HCT116 (cell line): ENCODE measurements around the gene SPACA9. TPM values are rescaled to one million over a fixed set of nuclear protein-coding genes. Genes with fewer than 3 reads are reported as not detected.

Source experiments
- ATAC-seq: fragments of 200-7000 bp; cut with Tn5 transposase; 2 replicates; pipeline ENCODE4 v1.9.1; 2020; ENCODE audit warnings: mild to moderate bottlenecking, moderate library complexity
- BruUV-seq: library from RNA; stranded (reverse); fragments of 400-500 nt; replicated peaks from 2 replicates; lab custom pipeline; 2021; lab: Mats Ljungman, UMichigan
- CTCF ChIA-PET: fragments of 300-600 bp; sonication (Branson Sonifier 250); formaldehyde crosslinking; loops from one replicate; lab custom pipeline; 2021; ENCODE audit warnings: antibody characterized with exemption; lab: Charles Lee
- POLR2A ChIA-PET: fragments of 300-600, 350-600 bp; sonication (Branson Sonifier 250); formaldehyde crosslinking; loops from one replicate; lab custom pipeline; 2021; ENCODE audit warnings: antibody characterized with exemption; lab: Charles Lee
- RAD21 ChIA-PET, 2 experiments: fragments of 300-600 bp; sonication (Branson Sonifier 250); formaldehyde crosslinking; loops; one replicate each; lab custom pipeline; 2023; ENCODE audit warnings: low total read pairs in 2 of 2; ENCODE audit not compliant: uncharacterized antibody in 2 of 2, unreplicated experiment in 2 of 2, low non-redundant PET in 1 of 2; lab: Charles Lee
- DNase-seq: peaks from one replicate; pipeline ENCODE4 v3.0.0-alpha.2; 2010; ENCODE audit warnings: low read depth, low spot score
- H2AFZ ChIP-seq: fragments of 200-600 bp; shearing (Covaris generic), sonication (generic); 2 replicates; pipeline ENCODE4 v1.6.1; 2017; ENCODE audit warnings: low read depth, mixed run types, mixed read lengths, antibody characterized with exemption, low read length; ENCODE audit not compliant: poor library complexity, severe bottlenecking
- H3K27ac ChIP-seq: 2 replicates; pipeline ENCODE4 v1.5.1; 2012; ENCODE audit warnings: low read depth, low read length
- H3K27me3 ChIP-seq: fragments of 200-600 bp; sonication (generic); 2 replicates; pipeline ENCODE4 v1.6.1; 2016; ENCODE audit warnings: mixed run types, low read length, mixed read lengths; ENCODE audit not compliant: insufficient read depth
- H3K36me3 ChIP-seq, 2 experiments: fragments of 200-500 bp in 1 of 2; fragments of 200-600 bp in 1 of 2; sonication (Bioruptor generic) in 1 of 2; sonication (generic) in 1 of 2; 2 replicates each; pipeline versions ENCODE4 v1.5.1 to v1.6.1; 2014 to 2016; ENCODE audit warnings: low read length in 2 of 2, inconsistent platforms in 1 of 2, mixed read lengths in 1 of 2, mixed run types in 1 of 2; ENCODE audit not compliant: insufficient read depth in 2 of 2, control insufficient read depth in 1 of 2
- H3K4me1 ChIP-seq, 2 experiments: fragments of 200-600 bp in 1 of 2; sonication (generic) in 1 of 2; 2 replicates each; pipeline versions ENCODE4 v1.5.1 to v1.6.1; 2012 to 2017; ENCODE audit warnings: low read length in 2 of 2, inconsistent platforms in 1 of 2, mild to moderate bottlenecking in 1 of 2, mixed read lengths in 1 of 2, mixed run types in 1 of 2, moderate library complexity in 1 of 2; ENCODE audit not compliant: insufficient read depth in 2 of 2, control insufficient read depth in 1 of 2
- H3K4me2 ChIP-seq: fragments of 200-600 bp; sonication (generic); 2 replicates; pipeline ENCODE4 v1.6.1; 2017; ENCODE audit warnings: mixed run types, low read length, mixed read lengths
- H3K4me3 ChIP-seq, 2 experiments: fragments of 200-600 bp in 1 of 2; sonication (generic) in 1 of 2; replicated peaks in 1 of 2; 2 replicates each; pipeline ENCODE4 v1.5.1; 2011 to 2016; ENCODE audit warnings: low read length in 2 of 2, control low read depth in 1 of 2, low read depth in 1 of 2, mild to moderate bottlenecking in 1 of 2, mixed read lengths in 1 of 2, mixed run types in 1 of 2
- H3K79me2 ChIP-seq: fragments of 200-600 bp; sonication (generic); 2 replicates; pipeline ENCODE4 v1.6.1; 2017; ENCODE audit warnings: mild to moderate bottlenecking, mixed run types, low read length, moderate library complexity, mixed read lengths; ENCODE audit not compliant: insufficient read depth
- H3K9ac ChIP-seq: fragments of 200-600 bp; sonication (generic); 2 replicates; pipeline ENCODE4 v1.6.1; 2016; ENCODE audit warnings: low read length, mixed read lengths
- H3K9me2 ChIP-seq: fragments of 200-600 bp; sonication (generic), shearing (Covaris generic); 2 replicates; pipeline ENCODE4 v1.6.1; 2017; ENCODE audit warnings: mixed run types, mild to moderate bottlenecking, moderate library complexity; ENCODE audit not compliant: insufficient read depth
- H3K9me3 ChIP-seq, 2 experiments: fragments of 200-500 bp in 1 of 2; fragments of 200-600 bp in 1 of 2; sonication (Bioruptor generic) in 1 of 2; sonication (generic) in 1 of 2; 2 replicates each; pipeline ENCODE4 v1.6.1; 2014 to 2017; ENCODE audit warnings: low read length in 2 of 2, mixed read lengths in 2 of 2, inconsistent platforms in 1 of 2, low read depth in 1 of 2, mild to moderate bottlenecking in 1 of 2, mixed run types in 1 of 2, moderate library complexity in 1 of 2; ENCODE audit not compliant: control insufficient read depth in 1 of 2, insufficient read depth in 1 of 2
- H4K20me1 ChIP-seq: fragments of 200-600 bp; sonication (generic), shearing (Covaris generic); 2 replicates; pipeline ENCODE4 v1.6.1; 2017; ENCODE audit warnings: mixed run types, mild to moderate bottlenecking, moderate library complexity; ENCODE audit not compliant: insufficient read depth
- CEBPB ChIP-seq: IDR thresholded peaks from 2 replicates; pipeline ENCODE4 v1.6.1; 2012; ENCODE audit warnings: low read depth
- ELF1 ChIP-seq: IDR thresholded peaks from 2 replicates; pipeline ENCODE4 v1.6.1; 2012; ENCODE audit warnings: low read depth, borderline replicate concordance
- EZH2 ChIP-seq: fragments of 200-600 bp; sonication (generic); IDR thresholded peaks from 2 replicates; pipeline ENCODE4 v1.6.1; 2017; ENCODE audit warnings: antibody characterized with exemption, mixed run types
- POLR2A ChIP-seq: IDR thresholded peaks from 2 replicates; pipeline ENCODE4 v1.7.0; 2011; ENCODE audit warnings: borderline replicate concordance; ENCODE audit not compliant: insufficient read depth, insufficient read length; ENCODE audit errors: extremely low read depth
- POLR2AphosphoS5 ChIP-seq: IDR thresholded peaks from 2 replicates; pipeline ENCODE4 v1.6.1; 2011; ENCODE audit warnings: mild to moderate bottlenecking, low read depth, low read length, moderate library complexity
- RAD21 ChIP-seq: IDR thresholded peaks from 2 replicates; pipeline ENCODE4 v1.6.1; 2012; ENCODE audit warnings: low read depth, mild to moderate bottlenecking
- SIN3A ChIP-seq: IDR thresholded peaks from 2 replicates; pipeline ENCODE4 v1.6.1; 2012; ENCODE audit warnings: low read depth
- SP1 ChIP-seq: IDR thresholded peaks from 2 replicates; pipeline ENCODE4 v1.6.1; 2012; ENCODE audit warnings: low read depth
- SRF ChIP-seq: IDR thresholded peaks from 2 replicates; pipeline ENCODE4 v1.6.1; 2012; ENCODE audit warnings: low read depth
- TCF7L2 ChIP-seq: IDR thresholded peaks from 2 replicates; pipeline ENCODE4 v1.7.0; 2011; ENCODE audit warnings: borderline replicate concordance, inconsistent platforms; ENCODE audit not compliant: insufficient read depth, insufficient read length; ENCODE audit errors: extremely low read depth
- ZFX ChIP-seq: fragments of 450-650 bp; IDR thresholded peaks from 2 replicates; pipeline ENCODE4 v1.6.1; 2017
- intact Hi-C: fragments of 100-400 bp; cut with micrococcal nuclease; formaldehyde crosslinking; loops from 2 replicates; pipeline ENCODE4 v1.10.0; 2022
- total RNA-seq: library from RNA; stranded (reverse); gene quantifications from one replicate; pipeline ENCODE4 v1.2.1, GENCODE V29; 2021; ENCODE audit not compliant: unreplicated experiment
- TF ChIP-seq, protein P1 (sequence below): IDR thresholded peaks from 2 replicates; pipeline ENCODE4 v1.6.1; 2012; ENCODE audit warnings: low read depth
- TF ChIP-seq, protein P2 (sequence below): IDR thresholded peaks from 2 replicates; pipeline ENCODE4 v1.6.1; 2012
- TF ChIP-seq, protein P3 (sequence below): IDR thresholded peaks from 2 replicates; pipeline ENCODE4 v1.6.1; 2011; ENCODE audit warnings: mild to moderate bottlenecking, low read length, moderate library complexity; ENCODE audit not compliant: insufficient replicate concordance; ENCODE audit errors: extremely low read depth
- TF ChIP-seq, protein P4 (sequence below), 3 experiments: fragments of 200-600 bp in 1 of 3; sonication (generic) in 1 of 3; IDR thresholded peaks in 2 of 3; conservative IDR thresholded peaks in 1 of 3; 2 replicates each; pipeline ENCODE4 v1.5.1; 2012 to 2017; ENCODE audit warnings: low read depth in 2 of 3, low read length in 2 of 3, antibody characterized with exemption in 1 of 3, borderline replicate concordance in 1 of 3, control low read depth in 1 of 3, mild to moderate bottlenecking in 1 of 3, mixed read lengths in 1 of 3, mixed run types in 1 of 3, moderate library complexity in 1 of 3; ENCODE audit not compliant: insufficient read depth in 1 of 3
- TF ChIP-seq, protein P5 (sequence below): IDR thresholded peaks from 2 replicates; pipeline ENCODE4 v1.6.1; 2012

The SPACA9 gene
- total RNA-seq, 1 experiment from 2014 or later = 8.0 TPM

DNA sequence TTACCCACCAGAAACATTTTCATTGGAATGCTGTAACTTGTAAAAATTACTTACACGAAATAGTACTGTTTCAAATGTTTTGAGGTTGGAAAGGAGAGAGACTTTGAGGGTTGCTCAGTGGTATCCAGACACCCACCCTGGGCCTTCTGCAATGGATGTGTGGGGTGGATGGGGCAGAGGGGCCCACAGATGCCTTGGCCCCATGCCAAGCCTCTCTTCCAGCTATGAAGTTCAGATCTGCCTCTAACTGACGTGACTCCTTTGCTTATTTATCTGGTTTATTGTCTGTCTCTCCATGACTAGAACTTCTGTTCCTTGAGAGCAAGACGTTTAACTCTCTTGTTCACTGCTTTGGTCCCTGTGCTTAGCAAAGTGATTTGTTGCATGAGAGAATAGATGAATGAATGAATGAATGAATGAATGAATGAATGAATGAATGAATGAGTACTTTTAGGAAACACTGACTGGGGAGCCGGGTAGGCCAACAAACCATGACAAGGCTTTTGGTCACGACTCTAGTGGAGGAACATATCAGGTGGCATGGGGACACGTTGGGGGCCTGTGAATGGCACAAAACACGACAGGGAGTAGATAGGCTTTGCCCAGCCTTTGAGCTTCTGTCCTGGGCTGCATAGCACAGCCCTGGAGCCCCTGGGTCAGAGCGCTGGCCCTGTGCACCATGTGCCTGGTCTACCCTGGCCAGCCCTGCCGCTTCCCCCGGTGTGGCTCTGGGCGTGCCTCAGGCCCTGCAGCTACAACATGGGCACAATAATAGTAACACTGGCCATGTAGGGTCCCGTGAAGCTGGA lies 32.4 kb upstream of the SPACA9 start (continued):
- TF ChIP-seq, protein P1, sequence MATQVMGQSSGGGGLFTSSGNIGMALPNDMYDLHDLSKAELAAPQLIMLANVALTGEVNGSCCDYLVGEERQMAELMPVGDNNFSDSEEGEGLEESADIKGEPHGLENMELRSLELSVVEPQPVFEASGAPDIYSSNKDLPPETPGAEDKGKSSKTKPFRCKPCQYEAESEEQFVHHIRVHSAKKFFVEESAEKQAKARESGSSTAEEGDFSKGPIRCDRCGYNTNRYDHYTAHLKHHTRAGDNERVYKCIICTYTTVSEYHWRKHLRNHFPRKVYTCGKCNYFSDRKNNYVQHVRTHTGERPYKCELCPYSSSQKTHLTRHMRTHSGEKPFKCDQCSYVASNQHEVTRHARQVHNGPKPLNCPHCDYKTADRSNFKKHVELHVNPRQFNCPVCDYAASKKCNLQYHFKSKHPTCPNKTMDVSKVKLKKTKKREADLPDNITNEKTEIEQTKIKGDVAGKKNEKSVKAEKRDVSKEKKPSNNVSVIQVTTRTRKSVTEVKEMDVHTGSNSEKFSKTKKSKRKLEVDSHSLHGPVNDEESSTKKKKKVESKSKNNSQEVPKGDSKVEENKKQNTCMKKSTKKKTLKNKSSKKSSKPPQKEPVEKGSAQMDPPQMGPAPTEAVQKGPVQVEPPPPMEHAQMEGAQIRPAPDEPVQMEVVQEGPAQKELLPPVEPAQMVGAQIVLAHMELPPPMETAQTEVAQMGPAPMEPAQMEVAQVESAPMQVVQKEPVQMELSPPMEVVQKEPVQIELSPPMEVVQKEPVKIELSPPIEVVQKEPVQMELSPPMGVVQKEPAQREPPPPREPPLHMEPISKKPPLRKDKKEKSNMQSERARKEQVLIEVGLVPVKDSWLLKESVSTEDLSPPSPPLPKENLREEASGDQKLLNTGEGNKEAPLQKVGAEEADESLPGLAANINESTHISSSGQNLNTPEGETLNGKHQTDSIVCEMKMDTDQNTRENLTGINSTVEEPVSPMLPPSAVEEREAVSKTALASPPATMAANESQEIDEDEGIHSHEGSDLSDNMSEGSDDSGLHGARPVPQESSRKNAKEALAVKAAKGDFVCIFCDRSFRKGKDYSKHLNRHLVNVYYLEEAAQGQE = no peak
- TF ChIP-seq, protein P2, sequence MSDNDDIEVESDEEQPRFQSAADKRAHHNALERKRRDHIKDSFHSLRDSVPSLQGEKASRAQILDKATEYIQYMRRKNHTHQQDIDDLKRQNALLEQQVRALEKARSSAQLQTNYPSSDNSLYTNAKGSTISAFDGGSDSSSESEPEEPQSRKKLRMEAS = no peak

DNA sequence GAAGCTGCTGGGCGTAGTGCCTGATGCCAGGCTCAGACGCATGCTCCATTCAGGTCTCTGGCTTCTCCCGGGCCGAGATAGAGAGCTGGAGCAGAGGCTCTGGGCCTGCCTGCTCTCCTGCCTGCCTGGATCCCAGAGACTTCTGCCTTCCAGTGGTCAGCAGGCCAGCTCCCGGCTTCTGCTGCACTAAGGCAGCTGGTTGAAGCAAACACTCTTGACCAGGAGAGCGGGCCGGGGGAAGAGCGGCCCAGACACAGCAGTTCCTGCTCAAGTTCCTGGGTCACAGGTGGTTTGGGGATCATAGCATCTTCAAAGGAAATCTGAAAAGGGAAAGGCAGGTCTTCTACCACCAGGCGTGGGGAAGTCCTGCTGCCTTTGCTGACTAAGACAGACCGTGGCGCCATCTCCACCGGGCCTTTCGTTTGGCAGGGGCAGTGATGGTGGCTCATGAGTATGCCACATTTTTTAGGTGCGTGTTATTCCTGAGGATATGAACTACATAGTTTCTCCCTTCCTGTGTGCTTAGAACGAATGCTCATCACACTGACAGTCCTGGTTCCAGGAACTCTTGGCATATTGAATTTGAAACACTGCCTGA lies 31.7 kb upstream of the SPACA9 start:
- no peak for ATAC-seq
- DNase-seq = no peak
- CTCF ChIA-PET = no interaction called here
- TF ChIP-seq, protein P3, sequence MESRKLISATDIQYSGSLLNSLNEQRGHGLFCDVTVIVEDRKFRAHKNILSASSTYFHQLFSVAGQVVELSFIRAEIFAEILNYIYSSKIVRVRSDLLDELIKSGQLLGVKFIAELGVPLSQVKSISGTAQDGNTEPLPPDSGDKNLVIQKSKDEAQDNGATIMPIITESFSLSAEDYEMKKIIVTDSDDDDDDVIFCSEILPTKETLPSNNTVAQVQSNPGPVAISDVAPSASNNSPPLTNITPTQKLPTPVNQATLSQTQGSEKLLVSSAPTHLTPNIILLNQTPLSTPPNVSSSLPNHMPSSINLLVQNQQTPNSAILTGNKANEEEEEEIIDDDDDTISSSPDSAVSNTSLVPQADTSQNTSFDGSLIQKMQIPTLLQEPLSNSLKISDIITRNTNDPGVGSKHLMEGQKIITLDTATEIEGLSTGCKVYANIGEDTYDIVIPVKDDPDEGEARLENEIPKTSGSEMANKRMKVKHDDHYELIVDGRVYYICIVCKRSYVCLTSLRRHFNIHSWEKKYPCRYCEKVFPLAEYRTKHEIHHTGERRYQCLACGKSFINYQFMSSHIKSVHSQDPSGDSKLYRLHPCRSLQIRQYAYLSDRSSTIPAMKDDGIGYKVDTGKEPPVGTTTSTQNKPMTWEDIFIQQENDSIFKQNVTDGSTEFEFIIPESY = no peak
- TF ChIP-seq, protein P4, sequence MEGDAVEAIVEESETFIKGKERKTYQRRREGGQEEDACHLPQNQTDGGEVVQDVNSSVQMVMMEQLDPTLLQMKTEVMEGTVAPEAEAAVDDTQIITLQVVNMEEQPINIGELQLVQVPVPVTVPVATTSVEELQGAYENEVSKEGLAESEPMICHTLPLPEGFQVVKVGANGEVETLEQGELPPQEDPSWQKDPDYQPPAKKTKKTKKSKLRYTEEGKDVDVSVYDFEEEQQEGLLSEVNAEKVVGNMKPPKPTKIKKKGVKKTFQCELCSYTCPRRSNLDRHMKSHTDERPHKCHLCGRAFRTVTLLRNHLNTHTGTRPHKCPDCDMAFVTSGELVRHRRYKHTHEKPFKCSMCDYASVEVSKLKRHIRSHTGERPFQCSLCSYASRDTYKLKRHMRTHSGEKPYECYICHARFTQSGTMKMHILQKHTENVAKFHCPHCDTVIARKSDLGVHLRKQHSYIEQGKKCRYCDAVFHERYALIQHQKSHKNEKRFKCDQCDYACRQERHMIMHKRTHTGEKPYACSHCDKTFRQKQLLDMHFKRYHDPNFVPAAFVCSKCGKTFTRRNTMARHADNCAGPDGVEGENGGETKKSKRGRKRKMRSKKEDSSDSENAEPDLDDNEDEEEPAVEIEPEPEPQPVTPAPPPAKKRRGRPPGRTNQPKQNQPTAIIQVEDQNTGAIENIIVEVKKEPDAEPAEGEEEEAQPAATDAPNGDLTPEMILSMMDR (IDR thresholded peaks at IDR 0.05 in 2 of 3, conservative IDR thresholded peaks at IDR 0.05 in 1 of 3; ENCODE audit: borderline replicate concordance in 1 of 3, insufficient read depth in 1 of 3, low read depth in 2 of 3, low read length in 2 of 3) = no peak
- TF ChIP-seq RAD21 (no peak), SP1 (no peak), POLR2AphosphoS5 (no peak), EZH2 (no peak), SRF (no peak), TCF7L2 (no peak), CEBPB (no peak), ELF1 (no peak), ZFX (no peak), POLR2A (no peak), SIN3A (no peak)
- TF ChIP-seq, protein P5, sequence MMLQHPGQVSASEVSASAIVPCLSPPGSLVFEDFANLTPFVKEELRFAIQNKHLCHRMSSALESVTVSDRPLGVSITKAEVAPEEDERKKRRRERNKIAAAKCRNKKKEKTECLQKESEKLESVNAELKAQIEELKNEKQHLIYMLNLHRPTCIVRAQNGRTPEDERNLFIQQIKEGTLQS = no peak

More for the DNA sequence above, 31.7 kb upstream of the SPACA9 start:
- Histone ChIP-seq H3K79me2 (no peaks in the 10 kb centered on the region), H3K4me2 (no peak overlapping the region), H3K27me3 (no peaks in the 10 kb centered on the region), H3K9ac (no peak overlapping the region), H2AFZ (no peak overlapping the region), H3K4me1 (no peaks in the 10 kb centered on the region), H4K20me1 (no peaks in the 10 kb centered on the region), H3K36me3 (no peaks in the 10 kb centered on the region), H3K27ac (no peak overlapping the region), H3K4me3 (no peak overlapping the region), H3K9me2 (no peaks in the 10 kb centered on the region), H3K9me3 (no peaks in the 10 kb centered on the region)
- BruUV-seq = no TSS peak
- POLR2A ChIA-PET = no interaction called here
- intact Hi-C loops = no loop called here
- RAD21 ChIA-PET = no interaction called here
